Sciatic nerve (tissue), 2 donors: Measurements from ENCODE around the gene ST6GALNAC6. TPM values are rescaled to one million over a fixed set of nuclear protein-coding genes. Genes with fewer than 3 reads are reported as not detected.
A peak's percentile ranks its signal among the peaks of the same experiment; 100 is the strongest.
"Not testable (repeated sequence)": the region's sequence is repeated elsewhere in the genome, so short reads cannot be mapped to it uniquely, and the experiment has no call there.

Experiments used
- ATAC-seq: fragments of 200-7000 bp; cut with Tn5 transposase; one replicate; pipeline ENCODE4 v1.9.1; 2020; ENCODE audit warnings: mild to moderate bottlenecking, moderate library complexity
- DNase-seq: peaks from one replicate; pipeline ENCODE4 v3.0.0-alpha.2; 2020; ENCODE audit warnings: low spot score
- intact Hi-C: fragments of 100-400 bp; cut with DNase I; formaldehyde crosslinking; loops from one replicate; pipeline ENCODE4 v1.14.2; 2022
- total RNA-seq: library from RNA; stranded (reverse); fragmentation: NEBNext Ultra II Directional; extraction: Animal tissue kit (Norgen Biotek cat#: 25700); gene quantifications from one replicate; pipeline ENCODE4 v1.2.1, GENCODE V29; 2021
- donor health status: DM: no; HTN: no; CAD: no.
- donor health status: DM: no; HTN: no; CAD: no.

The ST6GALNAC6 gene
- total RNA-seq, 1 donor from 2014 or later = 108 TPM

DNA sequence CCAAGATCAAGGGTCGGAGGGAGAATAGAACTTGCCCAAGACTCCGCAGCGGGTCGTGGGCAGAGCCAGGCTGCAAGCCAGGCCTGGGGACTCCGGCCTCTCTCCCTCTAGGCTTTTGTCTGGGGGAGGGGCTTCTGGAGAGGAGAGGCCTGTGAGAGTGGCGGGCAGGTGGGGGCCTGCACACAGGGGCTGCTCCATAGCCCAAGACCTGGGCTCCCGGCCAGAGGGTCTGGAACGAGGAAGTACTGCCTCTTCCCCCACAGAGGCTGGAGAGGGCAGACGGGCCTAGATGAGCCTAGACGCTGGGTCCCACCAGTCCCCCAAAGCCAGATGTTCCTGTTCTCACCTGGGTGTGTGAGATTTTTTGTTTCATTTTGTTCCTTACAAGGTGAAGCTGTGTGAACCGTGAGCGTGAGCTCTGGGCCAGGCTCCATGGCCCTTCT lies 5.2 kb upstream of the ST6GALNAC6 start:
- DNase-seq (no peak), ATAC-seq (peak; percentile 16)
- intact Hi-C loops = no loop called here

DNA sequence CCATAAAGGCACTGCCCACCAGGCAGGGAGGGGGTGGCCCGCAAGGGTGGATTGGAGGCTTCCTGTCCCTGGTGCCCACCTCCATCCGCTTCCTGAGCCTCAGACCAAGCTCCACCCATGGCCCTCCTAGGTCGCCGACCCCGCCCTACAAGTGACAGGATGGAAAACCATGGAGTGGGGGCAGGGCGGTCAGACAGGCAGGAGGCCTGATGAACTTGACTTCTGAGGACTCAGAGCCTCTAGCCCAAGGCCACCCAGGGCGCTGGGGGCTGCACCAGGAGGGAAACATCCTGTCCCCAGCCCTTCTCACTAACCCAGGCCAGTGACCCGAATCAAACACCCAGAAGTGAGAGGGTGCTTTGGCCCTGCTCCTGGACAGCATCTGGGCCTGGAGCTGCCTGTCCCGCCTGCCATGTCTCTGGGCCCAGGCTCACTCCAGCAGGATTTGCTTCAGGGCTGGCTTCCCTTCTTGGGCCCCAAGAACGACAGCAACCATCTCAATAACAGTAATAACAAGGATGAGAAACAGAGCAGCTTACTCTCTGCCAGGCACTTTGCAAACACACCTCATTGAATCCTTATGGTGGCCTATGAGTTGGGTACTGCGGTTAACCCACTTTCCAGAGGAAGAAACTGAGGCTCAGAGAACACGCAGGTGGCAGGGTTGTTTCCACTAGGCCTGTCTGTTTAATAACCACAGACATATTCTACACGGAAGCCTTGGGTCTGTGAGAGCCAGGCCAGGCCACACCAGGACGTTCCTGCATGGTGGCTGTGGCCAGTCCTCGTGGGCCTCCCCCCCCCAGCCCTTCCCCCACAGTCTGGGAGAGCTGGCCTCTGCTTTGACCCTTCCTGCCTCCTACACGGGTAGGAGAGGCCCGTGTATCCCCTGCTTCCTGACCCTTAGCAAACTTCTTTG lies 4.4 kb upstream of the ST6GALNAC6 start:
- peak; percentile 89 for DNase-seq
- peak; percentile 46 for ATAC-seq

DNA sequence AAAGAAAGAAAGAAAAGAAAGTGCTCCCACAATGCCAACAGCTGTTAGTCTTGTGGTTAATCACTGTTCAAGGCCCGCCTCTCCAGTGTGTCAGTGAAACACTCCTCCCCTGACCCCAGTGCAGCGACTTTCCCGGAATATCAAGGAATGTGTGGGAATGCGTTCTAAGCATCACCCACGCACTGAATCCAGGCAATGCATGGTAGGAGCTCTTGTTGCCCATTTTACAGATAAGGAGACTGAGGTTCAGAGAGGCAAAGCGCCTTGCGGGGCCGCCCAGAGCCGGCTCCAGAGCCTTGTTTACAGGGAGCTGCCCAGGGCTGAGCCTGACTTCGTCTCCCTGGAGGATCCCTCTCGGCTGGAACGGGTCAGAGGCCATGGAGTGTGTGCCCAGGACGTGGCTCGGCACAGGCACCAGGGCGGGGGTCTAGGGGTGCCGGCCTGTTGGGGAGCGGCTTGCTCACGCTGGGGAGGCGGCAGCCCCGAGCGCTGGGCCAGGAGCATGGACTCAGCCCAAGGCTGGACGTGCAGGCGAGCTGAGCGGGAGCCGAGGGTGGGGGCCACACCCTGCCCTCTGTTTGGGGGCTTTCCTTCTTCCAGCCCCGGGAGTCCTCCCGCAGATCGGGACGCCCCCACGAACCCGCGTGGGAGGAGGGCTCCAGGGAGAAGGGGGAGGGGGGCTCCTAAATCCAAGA lies 823 bp downstream of the ST6GALNAC6 start:
- intact Hi-C loops = no loop called here
- DNase-seq (no peak), ATAC-seq (peak; percentile 69)

More for the DNA sequence above, 4.4 kb upstream of the ST6GALNAC6 start:
- intact Hi-C loops = no loop called here

DNA sequence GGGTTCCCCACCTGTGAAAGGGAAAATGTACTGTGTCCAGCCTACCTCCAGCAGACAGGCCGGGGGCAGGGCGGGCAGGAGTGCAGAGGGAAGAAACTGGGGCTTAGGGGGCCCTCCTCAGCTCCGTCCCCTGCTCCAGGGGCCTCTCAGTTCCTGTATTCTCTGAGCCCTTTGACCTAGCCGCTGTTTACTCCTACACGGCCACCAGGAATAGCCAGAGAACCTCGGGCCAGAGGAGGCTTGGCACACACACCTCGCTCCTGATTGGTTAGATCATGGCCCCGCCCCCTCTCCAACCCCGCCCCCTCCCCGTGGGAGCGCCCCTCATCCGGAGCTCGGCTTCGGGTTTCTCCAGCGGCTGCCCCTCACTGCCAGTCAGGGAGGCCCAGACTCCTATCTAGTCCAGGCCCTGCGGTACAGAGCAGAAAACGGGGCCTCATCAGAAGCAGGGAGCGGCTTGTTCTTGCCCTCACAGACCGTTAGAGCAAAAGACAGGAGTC lies 2.2 kb downstream of the ST6GALNAC6 start:
- intact Hi-C loops = no loop called here
- ATAC-seq = peak; percentile 91
- peak; percentile 91 for DNase-seq

DNA sequence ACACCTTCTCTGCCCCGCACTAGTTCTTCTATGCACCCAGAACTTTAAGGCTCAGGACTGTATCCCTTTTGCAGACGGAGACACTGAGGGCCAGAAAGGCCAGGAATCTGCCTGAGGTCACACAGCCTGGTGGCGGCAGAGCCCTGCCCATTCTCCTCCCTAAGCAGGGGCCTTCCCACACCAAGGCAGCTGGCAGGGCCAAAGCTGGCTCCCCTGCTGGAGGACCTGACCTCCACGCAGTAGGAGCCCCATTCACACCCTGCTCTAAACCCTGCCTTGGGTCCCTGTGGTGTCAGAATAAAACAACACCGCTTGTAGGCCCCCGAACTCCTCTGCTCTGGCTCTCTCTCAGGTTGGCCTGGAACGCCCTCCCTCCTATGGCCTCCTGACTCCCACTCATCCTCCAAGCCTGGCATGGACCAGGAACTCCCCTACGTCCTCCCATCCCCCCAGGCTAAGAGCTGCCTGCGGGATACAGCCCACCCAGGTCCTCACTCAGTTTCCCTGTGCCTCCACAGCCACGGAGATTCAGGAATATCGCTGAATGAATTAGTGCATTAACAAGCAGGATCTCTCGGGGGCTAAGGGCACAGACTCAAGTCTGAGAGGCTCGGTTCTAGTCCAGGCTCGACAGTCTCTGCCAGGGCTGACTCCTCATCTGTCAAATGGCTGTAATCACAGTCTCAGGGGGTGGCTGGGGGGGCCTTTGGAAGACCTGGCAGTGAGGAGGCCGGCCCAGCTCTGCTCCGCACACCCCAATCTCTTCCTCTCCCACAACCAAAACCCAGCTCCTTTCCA lies 2.8 kb downstream of the ST6GALNAC6 start:
- intact Hi-C loops = no loop called here
- no peak for DNase-seq
- peak; percentile 13 for ATAC-seq

DNA sequence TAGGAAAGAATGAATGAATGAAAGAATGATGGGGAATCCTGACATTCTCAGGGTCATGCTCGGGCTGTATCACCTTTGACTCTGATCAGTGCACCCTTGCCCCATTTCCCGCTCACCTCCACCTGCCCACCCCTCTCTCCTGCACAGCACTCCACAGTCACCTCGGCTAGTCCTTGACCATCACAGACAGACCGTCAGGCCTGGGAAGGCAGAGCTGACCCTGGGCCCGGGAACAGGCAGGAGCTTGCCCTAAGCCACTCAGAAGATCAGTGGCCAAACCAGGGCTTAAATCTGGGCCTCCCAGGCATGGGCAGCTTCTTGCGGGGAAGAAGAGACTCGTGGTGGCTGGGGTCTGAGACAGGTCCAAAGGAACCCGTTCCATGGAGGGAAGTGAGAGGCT lies 3.6 kb downstream of the ST6GALNAC6 start:
- DNase-seq = no peak
- intact Hi-C loops = no loop called here
- no peak for ATAC-seq

DNA sequence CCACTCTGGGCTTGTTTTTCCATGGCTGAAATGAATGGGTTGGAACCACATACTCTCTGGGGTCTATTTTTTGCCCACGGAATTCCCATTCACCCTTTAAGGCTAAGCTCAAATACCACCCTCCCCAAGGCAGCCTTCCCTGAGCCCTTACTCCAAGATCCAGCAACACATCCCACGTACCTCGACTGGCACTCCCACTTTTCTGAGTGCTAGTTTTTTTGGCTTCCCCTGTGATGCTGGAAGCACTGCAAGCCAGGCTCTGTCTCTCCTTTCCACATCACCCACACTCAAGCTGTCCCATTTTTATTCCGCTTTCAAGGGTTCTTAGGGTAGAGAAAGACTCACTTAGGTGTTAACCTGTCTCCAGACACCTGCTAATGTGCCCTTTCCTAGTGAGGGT lies 6.0 kb downstream of the ST6GALNAC6 start:
- DNase-seq = no peak
- intact Hi-C loops = no loop called here
- ATAC-seq = no peak

DNA sequence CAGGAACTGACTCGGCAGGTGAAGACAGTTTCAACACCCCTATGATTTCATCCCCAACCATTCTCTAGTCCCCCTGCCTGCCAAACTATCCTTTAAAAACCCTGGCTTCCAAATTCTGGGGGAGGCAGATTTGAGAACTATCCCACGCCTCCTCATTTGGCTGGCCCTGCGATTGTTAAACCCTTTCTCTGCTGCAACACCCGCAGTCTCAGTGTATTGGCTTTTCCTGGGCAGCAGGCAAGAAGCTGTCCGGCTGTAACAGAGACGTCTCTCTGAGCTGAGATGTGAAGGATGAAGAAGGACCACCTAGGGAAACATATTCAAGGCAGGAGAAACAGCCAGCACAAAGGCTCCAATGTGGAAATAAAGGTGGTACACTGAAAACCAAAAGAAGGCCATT lies 6.6 kb downstream of the ST6GALNAC6 start:
- ATAC-seq = no peak
- DNase-seq = no peak
- intact Hi-C loops = no loop called here

DNA sequence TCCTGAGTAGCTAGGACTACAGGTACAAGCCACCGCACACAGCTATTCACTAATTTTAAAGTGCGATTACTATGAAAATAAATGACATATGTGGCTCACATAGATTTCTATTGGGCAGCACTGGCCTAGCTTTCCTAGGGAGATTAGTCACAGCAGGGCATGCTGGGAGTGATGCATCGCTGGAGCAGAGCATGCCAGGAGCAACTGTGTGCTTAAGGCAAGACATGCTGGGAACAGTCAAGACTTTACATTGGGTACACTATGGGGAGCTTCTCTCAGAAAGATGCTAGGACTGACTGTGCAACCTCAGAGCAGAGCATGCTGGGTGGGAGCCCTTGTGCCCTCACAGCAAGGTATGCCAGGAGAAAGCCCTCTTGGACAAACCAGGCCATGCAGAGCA lies 9.3 kb downstream of the ST6GALNAC6 start:
- DNase-seq (no peak), ATAC-seq (no peak)
- intact Hi-C loops = no loop called here

DNA sequence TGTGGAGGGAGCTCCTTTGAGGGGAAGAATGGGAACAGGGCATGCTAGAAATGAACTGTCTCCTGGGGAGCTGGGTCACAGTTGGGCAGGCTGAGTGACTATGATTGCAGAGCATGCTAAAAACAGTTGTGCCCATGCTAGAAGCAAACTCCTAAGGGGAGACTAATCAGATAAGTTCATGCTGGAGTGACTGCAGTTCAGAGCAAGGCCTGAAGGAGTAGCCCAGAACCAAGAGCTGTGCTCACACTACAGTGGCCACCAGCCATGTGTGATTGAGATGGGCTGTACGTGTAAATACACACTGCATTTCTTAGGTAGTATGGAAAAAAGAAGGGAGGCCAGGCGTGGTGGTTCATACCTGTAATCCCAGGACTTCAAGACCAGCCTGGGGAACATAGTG lies 11.6 kb downstream of the ST6GALNAC6 start:
- DNase-seq (no peak), ATAC-seq (no peak)
- intact Hi-C loops = no loop called here

DNA sequence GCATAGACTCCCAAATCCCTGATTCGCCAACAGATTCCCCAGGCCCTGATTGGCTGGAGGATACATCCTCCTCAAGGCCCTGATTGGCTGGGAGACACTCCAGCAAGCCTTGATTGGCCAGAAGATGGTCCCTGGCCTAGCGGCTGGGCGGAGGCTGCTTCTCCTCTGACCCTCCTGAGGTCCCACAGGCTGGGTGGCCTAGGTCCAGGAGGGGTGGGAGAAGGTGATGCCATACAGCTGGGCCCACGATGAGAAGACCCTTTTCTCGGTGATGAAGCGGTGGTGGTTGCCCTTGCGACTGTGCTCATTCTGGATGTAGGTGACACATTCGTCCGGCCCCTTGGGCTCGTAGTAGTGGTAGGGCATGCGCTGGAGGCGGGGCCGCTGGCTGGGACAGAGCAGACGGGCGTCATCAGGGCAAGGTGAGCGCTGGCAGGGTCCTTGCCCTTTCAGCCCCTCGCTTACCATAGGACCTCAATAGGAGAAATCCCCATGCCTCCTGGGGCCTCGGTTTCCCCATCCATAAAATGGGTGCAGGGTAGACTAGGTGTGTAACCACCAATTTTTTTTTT lies 12.9 kb downstream of the ST6GALNAC6 start:
- intact Hi-C loops = no loop called here
- peak; percentile 8 for ATAC-seq
- DNase-seq = no peak

DNA sequence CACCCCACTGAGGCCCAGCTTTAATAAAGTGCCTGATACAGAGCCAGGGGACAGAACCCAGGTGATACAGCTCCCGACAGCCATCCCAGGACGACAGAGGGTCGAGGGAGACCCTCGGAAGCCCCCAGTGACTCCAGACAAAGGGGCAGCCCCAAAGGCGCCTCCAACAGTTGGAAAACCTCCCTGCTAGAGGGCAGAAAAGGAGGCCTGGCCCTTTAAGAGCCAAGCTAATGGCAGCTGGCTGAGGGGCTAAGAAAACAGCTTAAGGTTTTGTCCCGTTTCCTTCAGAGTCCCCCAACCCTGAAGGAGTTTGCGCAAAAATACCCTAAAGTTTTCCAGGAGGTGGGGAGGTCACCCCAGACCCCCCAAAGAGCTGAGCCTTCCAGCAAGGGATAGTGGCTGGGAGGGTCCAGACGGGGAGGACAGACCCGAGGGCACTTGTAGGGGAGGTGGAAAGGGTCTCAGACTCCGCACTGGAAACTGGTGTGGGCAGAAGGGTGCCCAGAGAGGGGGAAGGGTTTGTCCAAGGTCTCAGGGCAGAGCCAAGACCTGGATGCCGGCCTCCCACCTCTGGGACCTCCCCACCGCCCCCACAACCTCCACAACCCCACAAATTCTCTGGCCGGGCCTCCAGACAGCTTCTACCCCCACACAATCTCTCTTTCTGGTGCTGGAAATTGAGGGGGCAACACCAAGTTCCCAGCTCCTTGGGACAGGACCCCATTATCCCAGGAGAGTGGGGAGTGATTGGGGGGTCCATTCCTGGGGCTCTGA lies 13.7 kb downstream of the ST6GALNAC6 start:
- intact Hi-C loops = no loop called here
- no peak for DNase-seq

DNA sequence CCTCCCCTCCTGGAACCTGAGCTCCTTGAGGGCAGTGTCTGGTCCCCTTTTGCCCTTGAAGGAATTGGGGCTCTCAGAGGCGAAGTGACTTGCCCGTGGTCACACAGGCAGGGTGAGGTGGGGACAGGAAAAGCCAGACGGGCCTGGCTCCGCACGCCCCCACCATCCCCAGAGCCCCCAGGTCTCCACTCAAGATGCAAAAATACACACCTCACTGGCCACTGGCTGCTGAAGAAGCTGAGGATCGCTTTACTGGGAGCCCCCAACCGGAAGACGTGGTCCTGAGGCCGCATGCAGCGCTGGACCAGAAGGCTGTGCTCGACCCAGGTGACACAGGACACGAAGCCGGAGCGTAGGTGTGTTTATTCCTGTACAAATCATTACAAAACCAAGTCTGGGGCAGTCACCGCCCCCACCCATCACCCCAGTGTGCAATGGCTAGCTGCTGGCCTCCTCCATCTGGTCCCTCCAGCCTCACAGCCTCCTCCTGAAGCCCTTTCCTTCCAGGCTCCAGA lies 14.4 kb downstream of the ST6GALNAC6 start:
- ATAC-seq (no peak), DNase-seq (no peak)
- intact Hi-C loops = no loop called here

More for the DNA sequence above, 13.7 kb downstream of the ST6GALNAC6 start:
- ATAC-seq = no peak

DNA sequence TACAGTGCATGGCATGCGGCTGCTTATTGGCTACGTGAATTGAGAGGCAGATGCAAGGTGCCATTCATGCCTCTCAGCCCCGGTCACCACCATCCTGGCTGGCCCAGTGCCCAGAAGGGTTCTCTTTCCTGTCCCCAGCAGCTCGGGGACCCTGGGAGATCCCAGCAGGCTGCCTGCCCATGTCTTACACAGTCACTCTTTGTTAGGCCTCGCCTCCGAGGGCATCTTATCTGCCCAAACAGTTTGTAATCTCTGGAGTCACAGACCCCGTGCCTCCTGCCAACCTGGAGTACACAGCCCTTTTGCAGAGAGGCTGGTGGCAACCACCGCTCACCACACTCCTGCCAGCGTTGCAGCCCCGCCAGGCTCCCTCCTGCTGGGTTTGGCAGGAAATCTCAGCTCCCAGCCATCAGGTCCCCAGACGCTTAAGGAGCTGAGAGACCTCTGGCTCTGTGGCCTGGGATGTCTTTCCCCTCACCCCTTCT lies 14.9 kb downstream of the ST6GALNAC6 start:
- intact Hi-C loops = no loop called here
- peak; percentile 41 for ATAC-seq

DNA sequence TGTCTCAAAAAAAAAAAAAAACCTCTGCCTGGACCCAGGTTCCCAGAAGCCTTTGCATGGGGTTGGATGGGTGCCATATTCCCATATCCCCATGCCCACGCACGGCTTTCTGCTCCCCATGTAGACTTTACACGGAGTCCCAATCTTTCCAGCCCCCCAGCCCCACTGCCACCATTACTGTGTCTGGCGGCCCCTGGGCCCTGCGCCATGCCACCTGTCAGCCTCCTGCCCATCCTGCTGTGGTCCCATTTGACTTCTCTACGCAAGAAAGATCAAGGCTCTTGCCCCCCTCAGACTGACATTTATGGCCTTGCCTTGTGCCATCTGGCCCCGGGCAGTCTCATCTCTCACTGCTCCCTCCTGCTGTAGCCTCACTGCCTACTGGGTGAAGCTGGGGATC lies 15.4 kb downstream of the ST6GALNAC6 start:
- ATAC-seq (peak; percentile 12), DNase-seq (no peak)
- intact Hi-C loops = no loop called here

More for the DNA sequence above, 14.9 kb downstream of the ST6GALNAC6 start:
- DNase-seq = no peak

DNA sequence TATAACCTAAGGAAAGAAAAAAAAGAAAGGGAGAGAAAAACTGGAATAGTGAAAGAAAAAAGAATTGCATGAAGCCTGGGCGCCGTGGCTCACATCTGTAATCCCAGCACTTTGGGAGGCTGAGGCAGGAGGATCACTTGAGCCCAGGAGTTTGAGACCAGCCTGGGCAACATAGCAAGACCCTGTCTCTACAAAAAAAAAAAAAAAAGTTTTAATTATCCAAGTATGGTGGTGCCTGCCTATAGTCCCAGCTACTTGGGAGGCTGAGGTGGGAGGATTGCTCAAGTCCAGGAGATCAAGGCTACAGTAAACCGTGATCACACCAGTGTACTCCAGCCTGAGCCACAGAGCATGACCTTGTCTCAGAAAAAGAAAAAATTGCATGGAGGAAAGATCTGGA lies 17.7 kb downstream of the ST6GALNAC6 start:
- not testable (repeated sequence) for DNase-seq, ATAC-seq

DNA sequence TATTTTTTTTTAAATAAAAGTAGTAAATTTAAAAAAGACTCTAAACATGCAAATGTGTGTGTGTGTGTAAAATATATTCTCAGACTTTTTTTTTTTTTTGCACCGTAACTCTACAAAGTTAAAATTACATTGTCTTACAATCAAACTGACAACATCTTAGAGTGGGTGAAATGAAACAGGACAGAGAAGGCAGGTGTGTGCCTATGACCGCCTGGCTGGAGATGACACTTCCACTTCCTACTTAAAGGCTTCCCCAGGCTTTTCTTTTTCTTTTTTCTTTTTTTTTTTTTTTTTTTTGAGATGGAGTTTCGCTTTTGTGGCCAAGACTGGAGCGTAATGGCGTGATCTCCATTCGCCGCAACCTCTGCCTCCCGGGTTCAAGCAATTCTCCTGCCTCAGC lies 19.3 kb downstream of the ST6GALNAC6 start:
- intact Hi-C loops = no loop called here
- DNase-seq (no peak), ATAC-seq (no peak)

More for the DNA sequence above, 17.7 kb downstream of the ST6GALNAC6 start:
- intact Hi-C loops = not testable (repeated sequence)
